Measurements from ENCODE around the gene ANKRD63.

DNA sequence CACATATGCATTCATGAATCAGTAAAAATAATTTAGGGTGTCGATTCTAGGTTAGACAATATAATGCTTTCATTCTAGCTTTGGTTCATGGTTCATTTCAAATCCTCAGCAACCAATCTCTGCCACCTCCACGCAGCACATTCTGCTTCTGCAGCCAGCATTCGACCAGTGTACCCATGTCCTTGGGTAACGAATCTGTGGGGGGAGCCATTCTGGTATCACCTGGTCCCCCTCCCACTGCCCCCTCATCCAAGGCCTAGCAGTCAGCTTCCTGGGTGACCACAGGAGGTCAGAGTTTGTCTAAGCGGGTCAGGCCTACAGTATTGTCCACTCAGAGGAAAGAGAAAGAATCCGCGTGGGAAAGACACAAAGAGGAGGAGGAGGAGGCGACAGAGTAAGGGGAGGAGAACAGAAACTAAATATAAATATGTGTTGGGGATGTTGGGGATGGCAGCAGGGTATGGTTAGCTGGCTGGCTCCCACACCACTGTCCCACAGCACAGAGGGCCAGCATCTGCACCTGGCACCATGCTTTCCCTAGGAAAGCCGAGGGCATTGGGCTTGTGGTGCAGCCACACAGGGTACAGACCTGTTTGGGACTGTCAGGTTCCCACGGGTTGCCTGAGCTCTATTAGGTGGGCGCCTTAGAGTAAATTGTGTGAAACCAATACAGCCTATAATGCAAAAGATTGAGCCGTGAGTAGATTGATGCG, 31.9 kb downstream of the ANKRD63 start:
- TF ChIP-seq, protein P1, sequence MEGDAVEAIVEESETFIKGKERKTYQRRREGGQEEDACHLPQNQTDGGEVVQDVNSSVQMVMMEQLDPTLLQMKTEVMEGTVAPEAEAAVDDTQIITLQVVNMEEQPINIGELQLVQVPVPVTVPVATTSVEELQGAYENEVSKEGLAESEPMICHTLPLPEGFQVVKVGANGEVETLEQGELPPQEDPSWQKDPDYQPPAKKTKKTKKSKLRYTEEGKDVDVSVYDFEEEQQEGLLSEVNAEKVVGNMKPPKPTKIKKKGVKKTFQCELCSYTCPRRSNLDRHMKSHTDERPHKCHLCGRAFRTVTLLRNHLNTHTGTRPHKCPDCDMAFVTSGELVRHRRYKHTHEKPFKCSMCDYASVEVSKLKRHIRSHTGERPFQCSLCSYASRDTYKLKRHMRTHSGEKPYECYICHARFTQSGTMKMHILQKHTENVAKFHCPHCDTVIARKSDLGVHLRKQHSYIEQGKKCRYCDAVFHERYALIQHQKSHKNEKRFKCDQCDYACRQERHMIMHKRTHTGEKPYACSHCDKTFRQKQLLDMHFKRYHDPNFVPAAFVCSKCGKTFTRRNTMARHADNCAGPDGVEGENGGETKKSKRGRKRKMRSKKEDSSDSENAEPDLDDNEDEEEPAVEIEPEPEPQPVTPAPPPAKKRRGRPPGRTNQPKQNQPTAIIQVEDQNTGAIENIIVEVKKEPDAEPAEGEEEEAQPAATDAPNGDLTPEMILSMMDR (IDR thresholded peaks at IDR 0.05), result no peak
- no peak for TF ChIP-seq POLR2A (IDR thresholded peaks at IDR 0.05; ENCODE audit: low read depth)

Measured in esophagus muscularis mucosa (tissue), 3 donors.